GM21447 (cell line): ENCODE measurements around the gene SEL1L2.

Experiments
- ATAC-seq: cut with Tn5 transposase; IDR thresholded peaks from one replicate; pipeline ENCODE4 v1.9.1; 2021; ENCODE audit not compliant: unreplicated experiment

Gene SEL1L2

GRCh38 chr20:13930281-13930680, 60.1 kb downstream of the SEL1L2 start:
- ATAC-seq: no peak

- ATAC-seq: no peak
Measured at GRCh38 chr20:13929836-13930235, 60.6 kb downstream of the SEL1L2 start.

GRCh38 chr20:13928901-13929300, 61.5 kb downstream of the SEL1L2 start:
- ATAC-seq: no peak

- no peak for ATAC-seq
Measured at GRCh38 chr20:13927171-13927570, 63.2 kb downstream of the SEL1L2 start.

GRCh38 chr20:13922241-13922640, 68.2 kb downstream of the SEL1L2 start:
- ATAC-seq: no peak

- no peak for ATAC-seq
Measured at GRCh38 chr20:13915284-13915683, 75.1 kb downstream of the SEL1L2 start.

GRCh38 chr20:13913572-13913971, 76.8 kb downstream of the SEL1L2 start:
- ATAC-seq: no peak

GRCh38 chr20:13913131-13913530, 77.3 kb downstream of the SEL1L2 start:
- no peak for ATAC-seq

GRCh38 chr20:13910492-13910891, 79.9 kb downstream of the SEL1L2 start:
- ATAC-seq: no peak

- no peak for ATAC-seq
Measured at GRCh38 chr20:13909067-13909466, 81.3 kb downstream of the SEL1L2 start.

GRCh38 chr20:13904766-13905165, 85.6 kb downstream of the SEL1L2 start:
- no peak for ATAC-seq

- no peak for ATAC-seq
Measured at GRCh38 chr20:13900496-13900895, 89.9 kb downstream of the SEL1L2 start.

- ATAC-seq: no peak
Measured at GRCh38 chr20:13898012-13898612, 92.3 kb downstream of the SEL1L2 start.

GRCh38 chr20:13891575-13891974, 98.8 kb downstream of the SEL1L2 start:
- no peak for ATAC-seq

- ATAC-seq: no peak
Measured at GRCh38 chr20:13884803-13885202, 105.6 kb downstream of the SEL1L2 start.

GRCh38 chr20:13883425-13883824, 107.0 kb downstream of the SEL1L2 start:
- no peak for ATAC-seq

- ATAC-seq: no peak
Measured at GRCh38 chr20:13878566-13878965, 111.8 kb downstream of the SEL1L2 start.

GRCh38 chr20:13877793-13878192, 112.6 kb downstream of the SEL1L2 start:
- ATAC-seq: no peak

GRCh38 chr20:13875265-13875811, 115.1 kb downstream of the SEL1L2 start:
- no peak for ATAC-seq

GRCh38 chr20:13874394-13875157, 115.8 kb downstream of the SEL1L2 start:
- no peak for ATAC-seq

- no peak for ATAC-seq
Measured at GRCh38 chr20:13873831-13874230, 116.6 kb downstream of the SEL1L2 start.

- no peak for ATAC-seq
Measured at GRCh38 chr20:13870170-13870748, 120.2 kb downstream of the SEL1L2 start.
